GM12892 (cell line): ENCODE results near the gene HSD17B2.

Experiments used
- POLR2A ChIP-seq: IDR thresholded peaks from 2 replicates; pipeline ENCODE4 v1.6.1; 2011; ENCODE audit warnings: low read depth, low read length, control low read depth
- POLR2AphosphoS5 ChIP-seq: IDR thresholded peaks from 2 replicates; pipeline ENCODE4 v1.6.1; 2011; ENCODE audit warnings: low read depth, low read length, control low read depth
- TAF1 ChIP-seq: IDR thresholded peaks from 2 replicates; pipeline ENCODE4 v1.6.1; 2011; ENCODE audit warnings: low read depth, mild to moderate bottlenecking, control low read depth, low read length, borderline replicate concordance

- TF ChIP-seq POLR2A (no peak), POLR2AphosphoS5 (no peak), TAF1 (no peak)
Observed at GRCh38 chr16:82017911-82018568, 17.0 kb upstream of the HSD17B2 start.
